ENCODE measurements around the gene PUS1. TPM values are rescaled to one million over a fixed set of nuclear protein-coding genes. Genes with fewer than 3 reads are reported as not detected.

The PUS1 gene
- total and polyA plus RNA-seq, 2 experiments from 2014 or later: 10.2 to 10.7 TPM

GRCh38 chr12:131943389-131943788, 14.3 kb downstream of the PUS1 start:
- no peak overlapping the region for H3K4me3 ChIP-seq
- no peak overlapping the region for H3K4me2 ChIP-seq
- H3K9me3 ChIP-seq (ENCODE audit: low read depth): no peaks in the 10 kb centered on the region
- no peak for TF ChIP-seq CTCF (IDR thresholded peaks at IDR 0.05; ENCODE audit: poor library complexity)
- no peak for TF ChIP-seq EZH2 (IDR thresholded peaks at IDR 0.05; ENCODE audit: borderline replicate concordance)
- no peak for TF ChIP-seq EZH2phosphoT487 (IDR thresholded peaks at IDR 0.05; ENCODE audit: low read depth, severe bottlenecking, unreplicated experiment)
- no peaks in the 10 kb centered on the region for H3K4me1 ChIP-seq (ENCODE audit: insufficient read depth)
- WGBS (ENCODE audit: low lambda C conversion rate, missing lambda C conversion rate): 97% methylated on average over 8 of the region's 8 CpGs
- no peaks in the 10 kb centered on the region for H4K20me1 ChIP-seq (ENCODE audit: insufficient read depth, poor library complexity, severe bottlenecking)
- H3K9me2 ChIP-seq (replicated peaks; ENCODE audit: insufficient read depth): no peaks in the 10 kb centered on the region
- H3K36me3 ChIP-seq (replicated peaks; ENCODE audit: insufficient read depth, low read depth): no peaks in the 10 kb centered on the region
- no peak for DNase-seq (ENCODE audit: low spot score)
- no peak overlapping the region for H2AFZ ChIP-seq
- no peaks in the 10 kb centered on the region for H3K27me3 ChIP-seq
- no peaks in the 10 kb centered on the region for H3K79me2 ChIP-seq
- H3K27ac ChIP-seq: no peak overlapping the region

- Histone ChIP-seq H3K27ac (no peak overlapping the region), H4K20me1 (ENCODE audit: insufficient read depth, poor library complexity, severe bottlenecking) (no peaks in the 10 kb centered on the region), H3K36me3 (replicated peaks; ENCODE audit: insufficient read depth, low read depth) (no peaks in the 10 kb centered on the region), H3K4me1 (ENCODE audit: insufficient read depth) (no peaks in the 10 kb centered on the region), H3K9me2 (replicated peaks; ENCODE audit: insufficient read depth) (no peaks in the 10 kb centered on the region), H3K4me3 (no peak overlapping the region), H3K4me2 (no peak overlapping the region), H3K79me2 (no peaks in the 10 kb centered on the region), H3K27me3 (no peaks in the 10 kb centered on the region), H2AFZ (no peak overlapping the region), H3K9me3 (ENCODE audit: low read depth) (no peaks in the 10 kb centered on the region)
- no peak for TF ChIP-seq CTCF (IDR thresholded peaks at IDR 0.05; ENCODE audit: poor library complexity)
- TF ChIP-seq EZH2 (IDR thresholded peaks at IDR 0.05; ENCODE audit: borderline replicate concordance): no peak
- TF ChIP-seq EZH2phosphoT487 (IDR thresholded peaks at IDR 0.05; ENCODE audit: low read depth, severe bottlenecking, unreplicated experiment): no peak
- WGBS (ENCODE audit: low lambda C conversion rate, missing lambda C conversion rate): 96% methylated on average over 10 of the region's 10 CpGs
- no peak for DNase-seq (ENCODE audit: low spot score)
Measured at GRCh38 chr12:131943876-131944275, 14.8 kb downstream of the PUS1 start.

DNA sequence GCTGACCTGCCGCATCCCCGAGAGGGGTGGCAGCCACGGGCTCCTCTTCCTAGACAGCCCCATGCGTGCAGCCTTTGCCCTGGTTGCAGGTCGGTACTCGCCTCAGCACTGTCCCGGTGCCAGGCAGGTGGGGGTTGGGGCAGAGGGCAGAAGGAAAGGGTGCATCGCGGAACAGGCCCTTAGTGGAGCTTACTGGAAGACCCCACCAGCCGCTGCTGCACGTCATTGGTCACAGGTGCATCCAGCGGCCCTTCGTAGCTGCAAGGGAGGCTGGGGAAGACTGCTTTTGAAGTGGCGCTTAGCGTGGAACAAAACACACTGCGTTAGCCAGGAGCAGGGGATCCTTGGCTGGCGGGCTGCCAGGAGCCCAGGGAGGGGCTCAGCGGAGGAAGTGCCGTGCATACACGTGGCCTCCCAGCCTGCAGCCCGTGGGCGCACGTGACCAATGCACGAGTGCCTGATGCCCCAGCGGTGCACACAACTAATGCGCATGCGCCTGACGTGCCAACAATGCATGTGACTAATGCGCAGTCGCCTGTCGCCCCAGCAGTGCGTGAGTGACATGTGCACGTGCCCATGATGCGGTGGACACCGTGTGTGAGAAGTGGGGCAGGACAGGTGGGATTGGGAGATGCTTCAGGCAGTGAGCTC, 15.7 kb downstream of the PUS1 start:
- no peaks in the 10 kb centered on the region for H3K36me3 ChIP-seq (replicated peaks; ENCODE audit: insufficient read depth, low read depth)
- no peak for DNase-seq (ENCODE audit: low spot score)
- WGBS (ENCODE audit: low lambda C conversion rate, missing lambda C conversion rate): 97% methylated on average over 35 of the region's 35 CpGs

More for the DNA sequence above, 15.7 kb downstream of the PUS1 start:
- no peak overlapping the region for H3K4me2 ChIP-seq
- H2AFZ ChIP-seq: no peak overlapping the region
- H3K9me2 ChIP-seq (replicated peaks; ENCODE audit: insufficient read depth): no peaks in the 10 kb centered on the region
- H3K27ac ChIP-seq: no peak overlapping the region
- no peak overlapping the region for H3K4me3 ChIP-seq
- H3K79me2 ChIP-seq: no peaks in the 10 kb centered on the region
- H3K9me3 ChIP-seq (ENCODE audit: low read depth): no peaks in the 10 kb centered on the region
- no peaks in the 10 kb centered on the region for H3K27me3 ChIP-seq
- H4K20me1 ChIP-seq (ENCODE audit: insufficient read depth, poor library complexity, severe bottlenecking): no peaks in the 10 kb centered on the region
- no peaks in the 10 kb centered on the region for H3K4me1 ChIP-seq (ENCODE audit: insufficient read depth)
- TF ChIP-seq EZH2phosphoT487 (IDR thresholded peaks at IDR 0.05; ENCODE audit: low read depth, severe bottlenecking, unreplicated experiment) (no peak), EZH2 (IDR thresholded peaks at IDR 0.05; ENCODE audit: borderline replicate concordance) (no peak), CTCF (IDR thresholded peaks at IDR 0.05; ENCODE audit: poor library complexity) (no peak)

Data from hepatocyte (in vitro differentiated cells).